ENCODE results near the gene SCN9A.
"Not testable (repeated sequence)": the region's sequence is repeated elsewhere in the genome, so short reads cannot be mapped to it uniquely, and the experiment has no call there.

SCN9A gene

DNA sequence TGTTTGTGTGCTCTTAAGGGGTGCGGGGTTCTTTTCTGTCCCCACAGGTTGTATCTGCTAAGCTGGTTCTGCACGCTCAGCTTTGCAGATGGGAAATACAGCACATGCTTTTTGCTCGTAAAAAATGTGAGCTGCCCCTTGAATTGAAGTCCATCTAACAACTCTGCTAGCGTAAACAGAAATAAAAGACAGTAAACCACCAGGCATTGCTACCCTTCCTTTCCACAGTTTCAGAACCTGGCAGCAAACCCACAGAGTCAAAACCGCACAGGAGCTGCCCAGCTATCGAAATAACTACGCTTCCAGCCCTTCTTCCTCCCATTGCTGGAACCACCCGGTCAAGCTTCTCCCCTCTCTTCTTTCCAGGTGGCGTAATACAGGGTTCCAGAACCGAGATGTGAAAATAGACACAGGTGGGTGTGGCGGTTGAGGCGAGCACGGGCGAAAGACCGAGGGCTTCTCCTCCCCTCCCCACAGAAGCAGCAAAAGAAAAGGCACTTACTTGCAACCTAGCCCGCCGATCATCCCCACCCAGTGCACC lies 479 bp downstream of the SCN9A start:
- DNase-seq (ENCODE audit: low read depth in 2 of 2) = no peak

DNA sequence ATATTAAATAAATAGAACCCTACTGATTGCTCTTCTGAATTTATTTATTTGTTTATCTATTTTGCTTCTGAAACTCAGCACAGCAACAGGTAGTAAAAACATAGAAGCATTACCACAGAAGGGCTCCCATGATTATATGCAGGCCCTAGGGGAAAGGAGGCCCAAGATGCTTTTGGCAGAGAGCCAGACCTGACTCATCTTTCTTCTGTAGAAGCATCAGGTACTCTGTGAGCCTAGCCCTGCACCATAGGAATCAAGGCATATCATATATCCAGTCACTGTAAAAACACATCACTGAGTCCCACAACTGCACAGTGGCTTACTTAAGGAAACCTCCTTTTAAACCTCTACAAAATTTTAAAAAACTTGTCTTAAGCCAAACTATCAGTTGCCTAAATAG lies 1.8 kb downstream of the SCN9A start:
- no peak for DNase-seq (ENCODE audit: low read depth in 2 of 2)

DNA sequence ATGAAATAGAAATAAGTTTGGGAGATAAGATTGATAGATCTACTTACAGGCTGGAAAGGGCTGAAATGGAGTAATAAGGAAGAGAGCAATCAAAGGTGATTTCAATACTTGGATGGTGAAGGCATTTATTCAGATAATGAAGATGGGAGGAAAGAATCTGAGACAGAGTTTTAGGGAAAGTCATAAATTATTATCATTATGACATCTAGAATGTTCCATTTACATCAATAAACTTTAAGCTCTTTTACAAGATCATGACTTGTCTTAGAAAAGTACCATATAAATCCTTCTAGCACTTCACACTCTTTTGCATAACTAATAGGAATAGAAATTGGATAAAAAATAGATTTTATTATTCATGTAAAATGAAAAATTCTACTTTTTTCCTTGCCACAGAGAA lies 2.2 kb downstream of the SCN9A start:
- DNase-seq (ENCODE audit: low read depth in 2 of 2) = no peak

DNA sequence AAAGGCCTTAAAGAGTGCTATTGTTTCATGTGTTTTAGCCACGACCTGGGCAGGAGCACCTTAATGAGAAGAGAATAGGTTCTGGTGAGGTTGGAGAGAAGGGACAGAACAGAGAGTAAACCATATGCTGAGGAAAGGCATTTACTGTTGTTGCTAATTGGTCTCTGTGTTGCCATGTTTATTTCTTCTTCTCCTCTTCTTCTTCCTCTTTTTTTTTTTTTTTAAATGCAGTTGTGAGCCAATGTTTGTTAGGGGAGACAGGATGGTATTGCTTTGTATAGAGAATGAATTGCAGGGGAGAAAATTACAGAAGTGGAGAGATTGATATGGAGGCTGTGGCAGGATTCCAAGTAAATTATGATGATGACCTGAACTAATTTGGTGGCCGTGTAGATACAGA lies 2.6 kb downstream of the SCN9A start:
- DNase-seq (ENCODE audit: low read depth in 2 of 2) = no peak

DNA sequence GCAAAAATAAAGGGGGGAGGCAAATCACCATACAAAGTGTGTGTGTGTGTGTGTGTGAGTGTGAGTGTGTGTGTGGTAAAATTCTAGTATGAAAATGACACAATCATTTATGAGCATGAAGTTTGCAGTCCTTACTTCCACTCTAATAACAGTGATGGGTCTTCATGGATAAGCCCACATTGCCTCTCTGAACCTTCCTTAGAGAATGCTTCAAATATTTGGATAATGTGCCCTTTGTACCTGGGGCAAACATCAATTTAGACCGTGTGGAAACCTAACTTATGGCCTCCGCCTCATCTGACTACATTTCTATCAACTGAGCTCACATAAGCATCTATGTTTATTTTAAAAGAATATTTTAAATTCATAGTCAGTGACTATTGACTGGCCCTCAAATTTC lies 3.7 kb downstream of the SCN9A start:
- no peak for DNase-seq (ENCODE audit: low read depth in 2 of 2)

DNA sequence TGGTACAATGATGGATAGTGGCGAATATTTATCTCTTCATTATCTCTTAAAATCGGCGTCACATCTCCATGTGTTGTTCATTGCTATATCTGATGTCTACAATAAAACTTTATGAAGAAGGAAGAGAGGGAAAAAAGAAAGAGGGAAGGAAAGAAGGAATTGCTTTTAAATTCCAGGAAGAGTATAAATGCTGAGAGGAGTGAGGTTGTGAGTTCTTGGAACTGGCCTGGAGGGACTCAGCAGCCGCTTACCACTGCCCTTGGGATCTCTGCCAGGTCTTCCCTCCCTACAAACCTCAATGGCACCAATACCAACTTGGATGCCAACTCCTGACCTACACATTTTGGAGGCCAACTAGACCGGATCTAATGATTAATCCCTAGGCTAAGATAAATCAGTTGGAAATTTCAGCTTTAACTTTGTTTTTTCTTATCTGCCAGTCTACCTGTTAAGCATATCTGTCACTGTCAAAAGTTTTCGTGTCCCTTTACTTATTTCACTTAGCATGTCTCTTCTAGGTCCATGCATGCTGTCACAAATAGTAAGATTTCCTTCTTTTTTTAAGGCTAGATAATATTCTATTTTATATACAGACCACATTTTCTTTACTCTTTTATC lies 9.8 kb downstream of the SCN9A start:
- DNase-seq (ENCODE audit: low read depth in 2 of 2) = no peak

DNA sequence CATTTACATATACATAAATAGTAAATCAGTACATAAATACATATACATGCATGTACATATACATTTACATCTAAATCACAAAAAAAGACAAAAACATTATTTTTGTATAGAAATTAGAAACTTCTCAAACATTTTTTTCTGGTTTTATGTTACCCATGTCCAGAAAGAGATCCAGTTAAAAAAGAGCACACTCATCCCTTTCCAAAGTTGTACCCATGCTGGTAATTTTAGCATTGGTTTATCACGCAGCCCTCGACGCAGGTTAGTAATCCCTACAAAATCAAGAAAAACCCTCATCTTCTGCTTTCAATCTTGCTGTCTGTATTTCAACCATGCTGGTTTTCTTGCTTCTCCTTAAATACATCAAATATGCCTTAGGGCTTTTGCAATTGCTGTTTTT lies 10.5 kb downstream of the SCN9A start:
- no peak for DNase-seq (ENCODE audit: low read depth in 2 of 2)

DNA sequence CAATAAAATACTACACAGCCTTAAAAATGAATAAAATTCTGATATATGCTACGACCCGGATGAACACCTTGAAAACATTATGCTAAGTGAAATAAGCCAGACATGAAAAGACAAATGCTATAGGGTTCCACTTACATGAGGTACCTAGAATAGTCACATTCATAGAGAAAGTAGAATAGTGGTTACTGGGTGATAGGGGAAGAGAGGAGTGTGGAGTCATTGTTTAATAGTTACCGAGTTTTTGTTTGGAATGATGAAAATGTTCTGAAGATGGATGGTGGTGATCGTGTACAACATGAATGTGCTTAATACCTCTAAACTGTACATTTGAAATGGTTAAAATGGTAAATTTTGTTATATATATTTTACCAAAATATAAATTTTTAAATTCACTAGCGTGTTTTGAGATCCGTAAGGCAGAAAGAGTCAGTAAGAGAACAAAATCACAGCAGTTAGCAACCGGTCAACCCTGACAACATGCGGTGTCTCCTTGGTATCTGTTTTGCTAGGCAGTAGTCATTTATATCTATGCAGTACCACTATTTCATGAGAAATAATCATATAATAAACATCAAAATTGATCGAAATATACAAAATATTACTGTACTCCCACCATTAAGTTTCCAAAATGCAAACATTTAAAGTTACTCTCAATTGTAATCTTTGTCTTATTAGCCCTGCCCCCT lies 11.1 kb downstream of the SCN9A start:
- DNase-seq (ENCODE audit: low read depth in 2 of 2) = no peak

DNA sequence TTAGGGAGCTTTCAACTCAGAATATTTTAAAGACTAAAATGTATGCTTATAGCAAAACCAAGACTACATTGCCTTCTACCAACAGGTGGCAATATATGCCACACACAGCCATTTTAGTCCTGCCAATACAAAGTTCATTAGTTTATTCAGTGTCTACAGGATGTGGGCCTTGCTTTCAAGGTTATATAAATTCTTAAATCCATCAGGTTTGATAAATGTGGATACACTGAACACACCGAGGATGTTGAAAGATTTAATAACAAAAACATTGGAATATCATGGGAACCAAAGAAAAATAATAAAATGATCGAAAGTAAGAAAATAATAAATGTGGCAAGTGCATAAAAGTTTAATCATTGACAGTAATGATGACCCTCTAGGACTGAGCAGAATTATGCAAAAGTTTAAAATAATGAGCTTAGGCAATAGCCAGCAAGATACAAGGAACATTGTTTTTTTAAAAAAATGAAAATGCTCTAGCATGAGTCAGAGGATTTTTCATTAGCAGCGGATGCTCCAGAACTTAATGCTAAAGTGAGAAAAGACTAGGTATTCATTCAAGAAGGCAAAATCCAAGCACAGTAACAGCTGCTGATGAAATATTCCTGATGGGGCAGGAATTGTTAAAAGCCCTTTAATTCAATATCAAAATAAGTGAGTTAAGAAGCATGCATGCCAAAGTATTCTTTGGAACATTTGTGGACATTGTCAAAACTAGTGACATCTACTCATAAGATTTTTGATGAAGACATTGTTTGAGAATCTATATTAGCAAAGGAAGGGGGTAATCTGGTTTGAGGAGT lies 14.2 kb downstream of the SCN9A start:
- DNase-seq (ENCODE audit: low read depth in 2 of 2) = no peak

DNA sequence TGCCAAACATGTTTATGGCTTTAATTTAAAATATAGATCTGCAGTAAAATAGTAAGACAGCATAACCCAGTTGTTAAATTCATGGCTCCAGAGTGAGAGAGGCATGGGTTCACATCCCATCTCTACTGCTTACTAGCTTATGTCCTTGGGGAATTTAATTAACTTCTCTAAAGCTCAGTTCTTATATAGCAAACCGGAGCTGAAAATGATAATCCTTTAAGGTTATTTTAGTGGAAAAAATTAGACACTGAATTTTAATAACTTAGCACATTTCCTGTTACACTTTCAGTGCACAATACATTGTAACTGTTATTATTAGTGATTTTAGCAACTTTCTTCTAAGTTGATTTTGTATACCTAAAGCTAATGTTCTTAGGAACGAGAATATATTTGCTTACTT lies 14.8 kb downstream of the SCN9A start:
- DNase-seq (ENCODE audit: low read depth in 2 of 2) = no peak

DNA sequence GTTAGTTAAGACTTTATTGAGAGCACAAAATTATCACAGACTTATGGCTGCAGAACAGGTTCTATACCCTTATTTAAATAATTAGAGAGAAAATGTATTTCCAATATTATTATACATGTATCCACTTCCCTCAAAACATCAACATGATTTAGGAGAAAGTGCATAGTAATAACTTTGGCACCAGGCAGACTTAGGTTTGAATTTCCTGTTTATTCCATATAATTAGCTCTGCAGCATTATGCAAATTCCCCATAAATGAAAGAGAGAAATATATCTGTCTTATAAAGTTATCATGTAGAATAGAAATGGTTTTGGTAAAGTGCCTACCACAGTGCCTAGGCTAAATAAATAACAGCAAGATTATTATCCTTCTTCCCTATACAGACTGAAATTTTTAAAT lies 15.3 kb downstream of the SCN9A start:
- no peak for DNase-seq (ENCODE audit: low read depth in 2 of 2)

DNA sequence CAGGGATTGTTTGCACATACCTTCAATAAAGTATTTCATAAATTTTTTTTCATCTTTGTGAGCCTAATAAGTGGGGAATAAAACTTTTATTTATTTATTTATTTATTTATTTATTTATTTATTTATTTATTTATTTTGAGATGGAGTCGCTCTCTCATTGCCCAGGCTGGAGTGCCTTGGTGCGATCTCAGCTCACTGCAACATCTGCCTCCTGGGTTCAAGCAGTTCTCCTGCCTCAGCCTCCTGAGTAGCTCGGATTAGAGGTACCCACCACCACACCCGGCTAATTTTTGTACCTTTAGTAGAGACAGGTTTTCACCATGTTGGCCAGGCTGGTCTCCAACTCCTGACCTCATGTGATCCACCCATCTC lies 17.8 kb downstream of the SCN9A start:
- DNase-seq (ENCODE audit: low read depth in 2 of 2) = not testable (repeated sequence)

DNA sequence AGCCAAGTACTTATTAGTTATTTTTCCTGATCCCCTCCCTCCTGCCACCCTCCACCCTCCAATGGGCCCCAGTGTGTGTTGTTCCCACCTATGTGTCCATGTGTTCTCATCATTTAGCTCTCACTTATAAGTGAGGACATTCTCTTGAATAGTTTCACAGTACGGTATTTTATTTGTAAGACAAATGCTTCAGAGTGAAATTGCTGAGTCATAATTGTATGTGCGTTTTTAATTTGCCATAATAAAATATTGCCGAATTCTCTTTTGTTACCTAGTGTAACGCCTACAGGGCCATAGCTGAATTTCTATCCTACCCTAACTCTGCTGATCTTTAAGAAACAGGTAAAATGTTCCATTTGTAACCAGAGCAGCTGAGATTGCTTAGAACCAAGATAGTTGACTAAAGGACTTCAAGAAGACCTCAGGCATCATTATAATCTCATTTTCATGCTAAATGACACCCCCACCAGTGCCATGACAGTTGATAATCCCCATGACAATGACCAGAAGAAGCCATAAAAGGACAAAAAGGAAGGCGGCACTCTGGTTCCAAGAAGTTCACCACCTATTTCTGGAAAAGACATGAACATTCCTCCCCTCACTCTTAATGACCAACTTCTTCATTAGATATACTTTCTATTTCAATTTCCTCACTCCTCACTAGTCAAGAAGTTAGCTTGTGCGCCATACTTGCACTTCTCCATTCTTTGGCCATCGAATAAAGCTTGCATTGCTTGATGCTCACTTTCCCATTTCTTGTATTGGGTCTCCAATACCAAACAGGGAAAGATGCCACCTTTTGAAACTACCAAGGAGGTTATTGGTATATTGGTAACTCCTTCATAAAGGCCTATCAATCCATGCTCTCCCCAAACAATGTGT lies 18.4 kb downstream of the SCN9A start:
- no peak for DNase-seq (ENCODE audit: low read depth in 2 of 2)

DNA sequence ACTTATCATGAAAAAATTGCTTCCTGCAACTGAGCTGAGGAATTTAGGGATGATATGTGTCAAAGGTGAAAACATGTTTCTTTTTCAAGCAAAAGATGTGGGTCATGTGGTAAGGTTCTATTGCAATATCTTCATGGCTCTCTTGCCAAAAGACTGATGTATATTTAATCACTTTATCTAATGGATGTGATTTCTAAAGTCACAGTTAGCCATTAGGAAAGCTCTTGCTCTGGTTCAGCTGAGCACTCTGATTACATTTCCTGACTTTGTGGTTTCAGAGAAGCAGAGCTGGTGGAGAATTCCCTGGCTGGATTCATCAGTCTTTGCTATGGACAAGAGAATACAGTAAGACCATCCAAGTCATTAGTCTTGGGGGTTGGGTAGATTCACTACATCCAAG lies 24.4 kb downstream of the SCN9A start:
- DNase-seq (ENCODE audit: low read depth in 2 of 2) = no peak

DNA sequence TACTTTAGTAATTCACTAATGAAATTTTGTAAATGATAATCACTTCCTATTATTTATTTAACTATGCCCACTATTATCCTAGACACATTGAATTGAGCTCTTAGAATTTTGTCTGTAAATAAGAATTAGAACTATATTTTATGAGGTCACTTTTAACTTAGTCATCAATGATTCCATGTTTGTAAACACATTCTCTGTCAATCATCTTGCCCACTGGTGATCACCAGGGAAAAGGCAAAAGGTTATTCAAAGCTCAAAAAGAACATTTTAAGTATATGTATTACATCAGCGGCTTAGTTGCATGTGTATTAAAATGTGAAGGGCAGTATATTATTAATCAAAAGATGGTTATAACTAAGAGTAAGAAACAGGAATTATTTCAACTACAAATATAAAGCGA lies 25.2 kb downstream of the SCN9A start:
- no peak for DNase-seq (ENCODE audit: low read depth in 2 of 2)

DNA sequence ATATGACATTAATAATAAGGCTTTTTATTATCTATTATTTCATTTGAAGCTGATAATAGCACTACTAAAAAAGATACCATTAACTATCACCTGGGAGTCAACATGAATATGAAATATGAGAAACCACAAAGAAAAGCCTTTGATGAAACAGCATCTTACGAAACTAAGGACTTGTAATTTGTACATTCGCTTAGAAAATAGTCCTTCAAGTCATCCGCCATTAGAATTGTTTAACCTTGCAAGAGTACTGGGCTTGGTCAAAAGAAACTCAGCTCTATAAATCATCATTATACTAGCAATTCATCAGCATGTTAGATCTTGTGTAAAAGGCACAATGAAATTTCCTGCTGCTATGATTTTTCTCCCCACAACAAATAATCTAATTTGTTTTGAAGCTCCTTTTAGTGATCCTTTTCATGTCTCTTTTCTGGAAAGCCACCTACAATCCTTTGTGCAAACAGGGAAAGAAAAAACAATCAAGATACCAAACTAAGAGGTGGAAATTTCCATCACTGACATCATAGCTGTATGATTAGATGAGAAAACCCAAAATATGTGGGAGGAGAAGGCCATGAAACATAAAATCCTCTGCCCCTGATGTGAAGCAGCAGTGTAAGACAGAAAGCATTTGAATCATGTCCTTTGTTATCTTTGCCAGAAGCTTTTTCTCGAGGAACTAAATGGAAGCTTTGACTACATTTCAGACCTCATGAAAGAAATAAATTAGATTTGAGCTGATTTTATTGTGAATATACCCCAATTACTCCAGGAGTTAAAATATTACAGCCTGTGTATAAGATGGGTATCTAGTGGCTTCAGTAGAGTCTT lies 31.2 kb downstream of the SCN9A start:
- peak in 1 of 2 experiments; percentile 23 for DNase-seq (ENCODE audit: low read depth in 2 of 2)

DNA sequence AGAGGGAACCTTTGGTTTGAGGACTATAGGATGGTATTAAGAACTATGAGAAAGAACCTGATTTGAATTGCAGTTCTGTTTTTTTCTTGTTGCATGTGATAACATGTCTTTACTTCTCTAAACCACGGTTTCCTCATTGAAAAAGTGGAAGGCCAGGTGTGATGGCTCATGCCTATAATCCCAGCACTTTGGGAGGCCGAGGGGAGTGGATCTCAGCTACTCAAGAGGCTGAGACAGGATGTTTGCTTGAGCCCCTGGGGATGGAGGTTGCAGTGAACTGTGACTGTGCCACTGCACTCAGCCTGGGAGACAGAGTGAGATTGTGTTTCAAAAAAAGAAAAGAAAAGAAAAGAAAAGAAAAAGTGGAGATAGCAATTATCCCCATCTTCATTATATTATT lies 32.3 kb downstream of the SCN9A start:
- no peak for DNase-seq (ENCODE audit: low read depth in 2 of 2)

DNA sequence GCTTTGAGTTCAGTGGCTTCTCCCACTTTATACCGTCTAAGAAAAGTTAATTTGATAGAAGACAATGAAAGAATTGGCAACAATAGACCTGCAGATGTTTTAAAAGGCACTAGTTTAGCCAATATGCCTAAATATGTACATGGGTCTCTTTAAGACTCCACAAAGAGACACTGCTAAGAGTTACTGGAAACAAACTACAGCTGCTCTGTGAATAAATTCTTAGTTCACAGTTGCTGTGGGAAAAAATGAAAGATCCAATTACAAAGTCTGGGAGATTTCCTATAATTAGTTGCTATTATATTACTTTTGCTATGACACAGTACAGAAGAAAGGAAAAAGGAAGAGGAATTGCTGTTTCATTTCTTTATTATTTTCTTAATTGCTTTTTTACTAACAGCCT lies 34.3 kb downstream of the SCN9A start:
- DNase-seq (ENCODE audit: low read depth in 2 of 2) = no peak

DNA sequence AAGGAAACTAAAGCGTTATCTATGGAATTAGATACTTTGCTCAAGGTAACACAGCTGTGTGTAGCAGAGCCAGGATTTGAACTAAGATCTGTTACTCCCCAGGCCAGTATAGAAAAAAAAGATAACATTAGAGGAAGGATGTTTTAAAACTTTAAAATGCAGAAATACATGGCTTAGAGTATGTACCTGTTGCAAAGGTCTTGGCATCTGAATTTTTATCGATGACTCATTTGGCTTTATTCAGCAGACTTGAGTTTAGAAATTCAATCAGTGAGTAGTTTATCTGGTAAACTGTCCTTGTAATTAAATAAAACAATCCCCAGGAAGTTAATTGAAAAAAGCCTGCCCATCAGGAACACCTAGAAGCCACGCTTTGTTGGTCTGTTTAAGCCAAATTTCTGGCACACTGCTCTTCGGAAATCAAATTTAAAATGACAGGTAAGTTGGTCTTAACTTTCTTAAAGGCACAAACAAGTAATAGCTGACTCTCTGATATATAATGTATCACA lies 36.9 kb downstream of the SCN9A start:
- DNase-seq (ENCODE audit: low read depth in 2 of 2) = no peak

DNA sequence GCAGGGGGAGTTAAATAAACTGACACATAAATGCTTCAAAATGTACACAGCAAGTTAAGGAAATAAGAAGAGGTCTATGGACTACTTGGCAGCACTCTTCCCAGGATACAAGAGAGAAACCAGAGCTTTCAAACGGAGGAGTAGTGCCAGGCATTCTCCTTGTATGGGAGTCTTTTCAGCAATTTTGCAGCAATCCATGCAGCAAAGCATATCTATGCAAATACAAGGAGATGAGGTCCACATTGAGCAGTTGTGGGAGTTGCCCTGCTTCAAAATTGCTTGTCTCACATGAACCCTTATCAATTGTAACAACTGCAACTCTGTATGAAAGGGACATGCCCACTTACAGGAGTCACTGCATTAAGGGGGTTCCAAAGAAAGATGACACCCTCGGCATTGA lies 37.8 kb downstream of the SCN9A start:
- DNase-seq (ENCODE audit: low read depth in 2 of 2) = no peak

DNA sequence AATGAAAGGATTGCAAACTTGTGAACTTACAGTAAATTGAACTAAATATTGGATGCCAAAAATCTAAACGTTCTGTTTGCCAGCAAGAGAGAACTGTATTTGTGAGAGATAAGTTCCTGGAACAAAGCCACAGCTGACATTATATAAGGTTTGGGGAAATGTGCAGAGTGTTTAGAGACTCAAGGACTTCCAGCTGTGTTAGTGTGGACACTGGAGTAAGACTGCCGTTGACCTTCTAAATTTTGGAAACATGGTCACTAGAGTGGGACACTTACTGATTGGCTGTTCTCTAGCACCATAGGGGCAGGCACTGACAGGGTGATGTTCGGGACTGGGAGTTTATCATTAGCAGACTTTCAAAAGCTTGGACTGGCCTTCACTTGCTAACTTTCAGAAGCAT lies 40.5 kb downstream of the SCN9A start:
- no peak for DNase-seq (ENCODE audit: low read depth in 2 of 2)
